Measurements from ENCODE around the gene HIP1R.

DNA sequence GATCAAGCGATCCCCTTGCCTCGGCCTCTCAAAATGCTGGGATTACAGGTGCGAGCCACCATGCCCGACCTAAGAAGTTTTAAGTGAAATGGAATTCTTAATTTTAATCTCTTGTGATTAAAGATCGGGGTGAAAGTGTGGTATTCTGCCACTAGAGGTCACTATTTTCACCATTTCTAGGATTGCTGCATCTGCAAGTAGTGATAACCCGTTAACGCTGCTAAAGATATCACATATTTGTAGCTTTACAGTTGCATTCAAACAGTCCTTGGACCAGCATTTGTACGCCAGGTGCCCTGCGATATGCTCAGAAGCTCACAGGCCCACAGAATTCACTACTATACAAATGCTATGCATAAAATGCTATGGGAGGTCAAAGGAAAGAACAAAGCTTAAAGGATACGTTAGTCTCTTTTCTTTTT lies 41.6 kb upstream of the HIP1R start:
- TF ChIP-seq, protein P1, sequence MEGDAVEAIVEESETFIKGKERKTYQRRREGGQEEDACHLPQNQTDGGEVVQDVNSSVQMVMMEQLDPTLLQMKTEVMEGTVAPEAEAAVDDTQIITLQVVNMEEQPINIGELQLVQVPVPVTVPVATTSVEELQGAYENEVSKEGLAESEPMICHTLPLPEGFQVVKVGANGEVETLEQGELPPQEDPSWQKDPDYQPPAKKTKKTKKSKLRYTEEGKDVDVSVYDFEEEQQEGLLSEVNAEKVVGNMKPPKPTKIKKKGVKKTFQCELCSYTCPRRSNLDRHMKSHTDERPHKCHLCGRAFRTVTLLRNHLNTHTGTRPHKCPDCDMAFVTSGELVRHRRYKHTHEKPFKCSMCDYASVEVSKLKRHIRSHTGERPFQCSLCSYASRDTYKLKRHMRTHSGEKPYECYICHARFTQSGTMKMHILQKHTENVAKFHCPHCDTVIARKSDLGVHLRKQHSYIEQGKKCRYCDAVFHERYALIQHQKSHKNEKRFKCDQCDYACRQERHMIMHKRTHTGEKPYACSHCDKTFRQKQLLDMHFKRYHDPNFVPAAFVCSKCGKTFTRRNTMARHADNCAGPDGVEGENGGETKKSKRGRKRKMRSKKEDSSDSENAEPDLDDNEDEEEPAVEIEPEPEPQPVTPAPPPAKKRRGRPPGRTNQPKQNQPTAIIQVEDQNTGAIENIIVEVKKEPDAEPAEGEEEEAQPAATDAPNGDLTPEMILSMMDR (IDR thresholded peaks at IDR 0.05), result peak; percentile 45 to 87 (median 63)
- TF ChIP-seq POLR2A (IDR thresholded peaks at IDR 0.05), result no peak
